Measurements from ENCODE around the gene ZFAND6.

ZFAND6 gene

GRCh38 chr15:80171787-80172186, 112.3 kb downstream of the ZFAND6 start:
- DNase-seq (ENCODE audit: low spot score): no peak

GRCh38 chr15:80172401-80172800, 112.9 kb downstream of the ZFAND6 start:
- no peak for DNase-seq (ENCODE audit: low spot score)

GRCh38 chr15:80173022-80173759, 113.7 kb downstream of the ZFAND6 start:
- peak; percentile 76 for DNase-seq (ENCODE audit: low spot score)

- DNase-seq (ENCODE audit: low spot score): peak; percentile 18
Observed at GRCh38 chr15:80174017-80174746, 114.7 kb downstream of the ZFAND6 start.

- DNase-seq (ENCODE audit: low spot score): no peak
Observed at GRCh38 chr15:80175436-80175835, 116.0 kb downstream of the ZFAND6 start.

GRCh38 chr15:80176443-80176842, 117.0 kb downstream of the ZFAND6 start:
- peak; percentile 49 for DNase-seq (ENCODE audit: low spot score)

GRCh38 chr15:80177156-80177555, 117.7 kb downstream of the ZFAND6 start:
- DNase-seq (ENCODE audit: low spot score): no peak

GRCh38 chr15:80179025-80179759, 119.7 kb downstream of the ZFAND6 start:
- DNase-seq (ENCODE audit: low spot score): peak; percentile 92

- no peak for DNase-seq (ENCODE audit: low spot score)
Observed at GRCh38 chr15:80179935-80180334, 120.5 kb downstream of the ZFAND6 start.

GRCh38 chr15:80180468-80180867, 121.0 kb downstream of the ZFAND6 start:
- DNase-seq (ENCODE audit: low spot score): no peak

GRCh38 chr15:80180986-80181385, 121.5 kb downstream of the ZFAND6 start:
- no peak for DNase-seq (ENCODE audit: low spot score)

- DNase-seq (ENCODE audit: low spot score): no peak
Observed at GRCh38 chr15:80182611-80183261, 123.3 kb downstream of the ZFAND6 start.

GRCh38 chr15:80183306-80183705, 123.8 kb downstream of the ZFAND6 start:
- DNase-seq (ENCODE audit: low spot score): no peak

- DNase-seq (ENCODE audit: low spot score): no peak
Observed at GRCh38 chr15:80183886-80184285, 124.4 kb downstream of the ZFAND6 start.

GRCh38 chr15:80184554-80184953, 125.1 kb downstream of the ZFAND6 start:
- DNase-seq (ENCODE audit: low spot score): no peak

GRCh38 chr15:80185152-80185551, 125.7 kb downstream of the ZFAND6 start:
- DNase-seq (ENCODE audit: low spot score): no peak

GRCh38 chr15:80186066-80186465, 126.6 kb downstream of the ZFAND6 start:
- no peak for DNase-seq (ENCODE audit: low spot score)

- DNase-seq (ENCODE audit: low spot score): no peak
Observed at GRCh38 chr15:80186597-80186996, 127.1 kb downstream of the ZFAND6 start.
